ENCODE data around the gene MTERF1.
"Not testable (repeated sequence)": the region's sequence is repeated elsewhere in the genome, so short reads cannot be mapped to it uniquely, and the experiment has no call there.

MTERF1 gene

GRCh38 chr7:91893699-91894098, 13.2 kb upstream of the MTERF1 start:
- not testable (repeated sequence) for H3K4me1 Mint-ChIP-seq; ATAC-seq (ENCODE audit: low read depth); H3K9me3 Mint-ChIP-seq; DNase-seq (ENCODE audit: low spot score in 2 of 2); H3K36me3 Mint-ChIP-seq; H3K27me3 Mint-ChIP-seq; H3K4me3 Mint-ChIP-seq; H3K27ac Mint-ChIP-seq

GRCh38 chr7:91892821-91893340, 12.4 kb upstream of the MTERF1 start:
- Mint-ChIP-seq H3K27ac (no peak overlapping the region), H3K4me3 (no peak overlapping the region), H3K27me3 (peaks cover 4% of the 10 kb centered on the region), H3K36me3 (no peaks in the 10 kb centered on the region), H3K4me1 (no peaks in the 10 kb centered on the region), H3K9me3 (no peaks in the 10 kb centered on the region)
- ATAC-seq (ENCODE audit: low read depth) (no peak), DNase-seq (ENCODE audit: low spot score in 2 of 2) (no peak)

- Mint-ChIP-seq H3K4me1 (no peaks in the 10 kb centered on the region), H3K36me3 (no peaks in the 10 kb centered on the region), H3K27me3 (peaks cover 4% of the 10 kb centered on the region), H3K4me3 (no peak overlapping the region), H3K27ac (no peak overlapping the region), H3K9me3 (no peaks in the 10 kb centered on the region)
- DNase-seq (ENCODE audit: low spot score in 2 of 2) (no peak), ATAC-seq (ENCODE audit: low read depth) (no peak)
These were observed 11.7 kb upstream of the MTERF1 start for GRCh38 chr7:91892099-91892705.

GRCh38 chr7:91888271-91889175, 8.0 kb upstream of the MTERF1 start:
- not testable (repeated sequence) for H3K36me3 Mint-ChIP-seq; H3K27me3 Mint-ChIP-seq; DNase-seq (ENCODE audit: low spot score in 2 of 2); H3K4me3 Mint-ChIP-seq; H3K27ac Mint-ChIP-seq; H3K4me1 Mint-ChIP-seq; H3K9me3 Mint-ChIP-seq; ATAC-seq (ENCODE audit: low read depth)

GRCh38 chr7:91887336-91888213, 7.1 kb upstream of the MTERF1 start:
- H3K36me3 Mint-ChIP-seq; H3K27ac Mint-ChIP-seq; DNase-seq (ENCODE audit: low spot score in 2 of 2); H3K9me3 Mint-ChIP-seq; H3K4me3 Mint-ChIP-seq; ATAC-seq (ENCODE audit: low read depth); H3K4me1 Mint-ChIP-seq; H3K27me3 Mint-ChIP-seq: not testable (repeated sequence)

GRCh38 chr7:91883676-91884362, 3.3 kb upstream of the MTERF1 start:
- peaks cover 2% of the 10 kb centered on the region for H3K36me3 Mint-ChIP-seq
- H3K4me3 Mint-ChIP-seq = no peak overlapping the region
- ATAC-seq (ENCODE audit: low read depth) = no peak
- no peak for DNase-seq (ENCODE audit: low spot score in 2 of 2)
- no peaks in the 10 kb centered on the region for H3K27me3 Mint-ChIP-seq
- H3K27ac Mint-ChIP-seq = no peak overlapping the region
- H3K4me1 Mint-ChIP-seq = peaks cover 14% of the 10 kb centered on the region
- no peaks in the 10 kb centered on the region for H3K9me3 Mint-ChIP-seq

GRCh38 chr7:91880016-91880412, 488 bp downstream of the MTERF1 start:
- Mint-ChIP-seq H3K27me3 (no peaks in the 10 kb centered on the region), H3K4me3 (peak overlapping the region; percentile 99), H3K4me1 (peaks cover 23% of the 10 kb centered on the region), H3K27ac (peak overlapping the region; percentile 94), H3K36me3 (peaks cover 20% of the 10 kb centered on the region), H3K9me3 (no peaks in the 10 kb centered on the region)
- no peak for DNase-seq (ENCODE audit: low spot score in 2 of 2)
- no peak for ATAC-seq (ENCODE audit: low read depth)

GRCh38 chr7:91876391-91877133, 3.9 kb downstream of the MTERF1 start:
- Mint-ChIP-seq H3K27ac (no peak overlapping the region), H3K27me3 (no peaks in the 10 kb centered on the region), H3K36me3 (peaks cover 29% of the 10 kb centered on the region), H3K9me3 (no peaks in the 10 kb centered on the region), H3K4me1 (peaks cover 25% of the 10 kb centered on the region), H3K4me3 (no peak overlapping the region)
- ATAC-seq (ENCODE audit: low read depth) (no peak), DNase-seq (ENCODE audit: low spot score in 2 of 2) (no peak)

- Mint-ChIP-seq H3K27ac (no peak overlapping the region), H3K4me1 (peaks cover 22% of the 10 kb centered on the region)
These were observed 4.7 kb downstream of the MTERF1 start for GRCh38 chr7:91875851-91876250.

GRCh38 chr7:91872928-91873327, 7.6 kb downstream of the MTERF1 start:
- peaks cover 30% of the 10 kb centered on the region for H3K36me3 Mint-ChIP-seq
- no peaks in the 10 kb centered on the region for H3K9me3 Mint-ChIP-seq
- H3K27me3 Mint-ChIP-seq = no peaks in the 10 kb centered on the region
- ATAC-seq (ENCODE audit: low read depth) (no peak), DNase-seq (ENCODE audit: low spot score in 2 of 2) (no peak)
- no peak overlapping the region for H3K4me3 Mint-ChIP-seq
- no peak overlapping the region for H3K27ac Mint-ChIP-seq
- H3K4me1 Mint-ChIP-seq = peaks cover 13% of the 10 kb centered on the region

More at GRCh38 chr7:91875851-91876250, 4.7 kb downstream of the MTERF1 start:
- H3K4me3 Mint-ChIP-seq = no peak overlapping the region
- no peaks in the 10 kb centered on the region for H3K9me3 Mint-ChIP-seq
- DNase-seq (ENCODE audit: low spot score in 2 of 2) (no peak), ATAC-seq (ENCODE audit: low read depth) (no peak)
- H3K36me3 Mint-ChIP-seq = peaks cover 29% of the 10 kb centered on the region
- no peaks in the 10 kb centered on the region for H3K27me3 Mint-ChIP-seq

GRCh38 chr7:91872069-91872468, 8.4 kb downstream of the MTERF1 start:
- peaks cover 23% of the 10 kb centered on the region for H3K36me3 Mint-ChIP-seq

GRCh38 chr7:91869661-91870060, 10.8 kb downstream of the MTERF1 start:
- ATAC-seq (ENCODE audit: low read depth) = no peak
- Mint-ChIP-seq H3K27ac (no peak overlapping the region), H3K36me3 (peaks cover 14% of the 10 kb centered on the region), H3K27me3 (no peaks in the 10 kb centered on the region), H3K9me3 (peaks cover 1% of the 10 kb centered on the region), H3K4me3 (no peak overlapping the region), H3K4me1 (peaks cover 5% of the 10 kb centered on the region)
- no peak for DNase-seq (ENCODE audit: low spot score in 2 of 2)

More at GRCh38 chr7:91872069-91872468, 8.4 kb downstream of the MTERF1 start:
- ATAC-seq (ENCODE audit: low read depth) (no peak), DNase-seq (ENCODE audit: low spot score in 2 of 2) (no peak)
- H3K4me3 Mint-ChIP-seq = no peak overlapping the region
- peaks cover 7% of the 10 kb centered on the region for H3K4me1 Mint-ChIP-seq
- H3K9me3 Mint-ChIP-seq = no peaks in the 10 kb centered on the region
- H3K27ac Mint-ChIP-seq = no peak overlapping the region
- no peaks in the 10 kb centered on the region for H3K27me3 Mint-ChIP-seq

All from memory B cell (primary cell).